HG03103 (cell line): Measurements from ENCODE around the gene PLP2.

ENCODE experiments used
- ATAC-seq: cut with Tn5 transposase; IDR thresholded peaks from one replicate; pipeline ENCODE4 v1.9.1; 2021; ENCODE audit warnings: low read depth; ENCODE audit not compliant: unreplicated experiment

Gene PLP2

GRCh38 chrX:49205443-49205842, 33.7 kb downstream of the PLP2 start:
- no peak for ATAC-seq

GRCh38 chrX:49206543-49206942, 34.8 kb downstream of the PLP2 start:
- ATAC-seq: no peak

GRCh38 chrX:49208399-49208798, 36.7 kb downstream of the PLP2 start:
- no peak for ATAC-seq

- no peak for ATAC-seq
Measured at GRCh38 chrX:49209434-49210251, 37.9 kb downstream of the PLP2 start.

- no peak for ATAC-seq
Measured at GRCh38 chrX:49210406-49210805, 38.7 kb downstream of the PLP2 start.

- ATAC-seq: no peak
Measured at GRCh38 chrX:49211074-49211473, 39.4 kb downstream of the PLP2 start.

GRCh38 chrX:49212209-49212608, 40.5 kb downstream of the PLP2 start:
- no peak for ATAC-seq

- ATAC-seq: no peak
Measured at GRCh38 chrX:49212861-49213260, 41.2 kb downstream of the PLP2 start.

GRCh38 chrX:49214416-49214815, 42.7 kb downstream of the PLP2 start:
- no peak for ATAC-seq

GRCh38 chrX:49214996-49215526, 43.4 kb downstream of the PLP2 start:
- ATAC-seq: no peak

- ATAC-seq: no peak
Measured at GRCh38 chrX:49220100-49220499, 48.4 kb downstream of the PLP2 start.

- ATAC-seq: no peak
Measured at GRCh38 chrX:49221868-49222267, 50.2 kb downstream of the PLP2 start.
